Uterus (tissue), 2 donors: ENCODE measurements around the gene PLXNC1.

ENCODE experiments used
- CTCF ChIP-seq, 4 experiments: fragments of 200-600 bp in 2 of 4; fragments of 450-650 bp in 2 of 4; sonication (generic) in 2 of 4; IDR thresholded peaks; one replicate each; pipeline ENCODE4 v1.5.1; 2016 to 2019; ENCODE audit warnings: antibody characterized with exemption in 4 of 4, mild to moderate bottlenecking in 2 of 4, moderate library complexity in 1 of 4
- POLR2A ChIP-seq, 2 donors: fragments of 450-650 bp; IDR thresholded peaks; one replicate each; pipeline ENCODE4 v1.6.1; 2016; ENCODE audit warnings: antibody characterized with exemption in 2 of 2, mild to moderate bottlenecking in 1 of 2, moderate library complexity in 1 of 2

- TF ChIP-seq POLR2A (IDR thresholded peaks at IDR 0.05) (no peak), CTCF (IDR thresholded peaks at IDR 0.05) (no peak)
These were observed 36.3 kb upstream of the PLXNC1 start for GRCh38 chr12:94112121-94112520.
